Measurements from ENCODE around the gene RAB11FIP4.
"Not testable (repeated sequence)": the region's sequence is repeated elsewhere in the genome, so short reads cannot be mapped to it uniquely, and the experiment has no call there.

The RAB11FIP4 gene

DNA sequence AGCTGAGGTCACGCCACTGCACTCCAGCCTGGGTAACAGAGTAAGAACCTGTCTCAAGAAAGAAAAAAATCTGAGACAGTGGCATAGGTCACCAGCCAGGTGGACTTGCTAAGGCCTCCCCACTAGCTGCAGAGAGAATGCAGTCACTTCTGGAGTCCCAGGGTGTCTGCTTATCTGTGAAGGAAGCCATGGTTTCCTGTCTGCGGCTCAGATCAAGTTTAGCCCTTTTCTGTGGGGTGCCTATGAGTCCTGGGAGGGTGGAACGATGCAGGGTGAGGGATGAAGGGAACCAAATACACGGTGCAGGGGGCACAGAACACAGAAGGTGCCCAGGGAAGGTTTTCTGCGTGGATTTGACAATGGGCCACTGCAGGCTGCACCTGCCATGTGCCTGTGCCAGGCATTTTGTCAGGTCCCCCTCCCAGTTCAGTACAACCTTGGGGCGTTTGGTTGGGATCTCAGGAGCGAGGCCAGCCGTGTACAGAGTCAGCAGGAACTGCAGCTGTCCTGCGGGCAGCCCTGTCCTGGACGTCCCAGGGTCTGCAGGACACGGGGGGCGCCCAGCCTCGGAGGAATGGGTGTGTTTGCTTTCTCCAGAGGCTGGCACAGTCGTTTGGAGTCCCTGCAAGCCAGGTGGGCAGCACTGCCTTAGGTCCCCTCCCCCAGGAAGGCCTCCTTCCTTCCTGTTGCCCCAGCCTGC, 41.8 kb downstream of the RAB11FIP4 start:
- peak in 1 of 2 donors; percentile 9 for DNase-seq (ENCODE audit: low read depth in 2 of 2)

GRCh38 chr17:31433811-31434726, 42.6 kb downstream of the RAB11FIP4 start:
- no peak for DNase-seq (ENCODE audit: low read depth in 2 of 2)

GRCh38 chr17:31434727-31435050, 43.2 kb downstream of the RAB11FIP4 start:
- no peak for DNase-seq (ENCODE audit: low read depth in 2 of 2)

GRCh38 chr17:31435581-31435980, 44.1 kb downstream of the RAB11FIP4 start:
- DNase-seq (ENCODE audit: low read depth in 2 of 2), result no peak

GRCh38 chr17:31437720-31438400, 46.4 kb downstream of the RAB11FIP4 start:
- no peak for DNase-seq (ENCODE audit: low read depth in 2 of 2)

GRCh38 chr17:31439716-31440115, 48.2 kb downstream of the RAB11FIP4 start:
- DNase-seq (ENCODE audit: low read depth in 2 of 2), result no peak

GRCh38 chr17:31442276-31442675, 50.8 kb downstream of the RAB11FIP4 start:
- no peak for DNase-seq (ENCODE audit: low read depth in 2 of 2)

DNA sequence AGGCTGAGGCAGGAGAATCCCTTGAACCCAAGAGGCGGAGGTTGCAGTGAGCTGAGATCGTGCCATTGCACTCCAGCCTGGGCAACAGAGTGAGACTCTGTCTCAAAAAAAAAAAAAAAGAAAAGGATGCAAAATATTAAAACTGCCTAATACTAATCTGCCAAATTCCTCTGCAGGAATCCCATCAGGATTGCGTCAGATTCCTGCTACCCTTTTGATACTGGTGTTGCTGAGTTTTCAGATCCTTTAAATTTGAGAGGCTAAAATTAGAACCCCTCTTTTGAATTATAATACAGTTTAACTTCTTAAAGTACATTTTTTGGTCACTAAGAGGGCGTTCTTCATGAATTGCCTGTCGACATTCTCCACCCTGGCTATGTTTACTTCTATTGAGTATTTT, 51.4 kb downstream of the RAB11FIP4 start:
- not testable (repeated sequence) for DNase-seq (ENCODE audit: low read depth in 2 of 2)

GRCh38 chr17:31443386-31443785, 51.9 kb downstream of the RAB11FIP4 start:
- DNase-seq (ENCODE audit: low read depth in 2 of 2), result no peak

DNA sequence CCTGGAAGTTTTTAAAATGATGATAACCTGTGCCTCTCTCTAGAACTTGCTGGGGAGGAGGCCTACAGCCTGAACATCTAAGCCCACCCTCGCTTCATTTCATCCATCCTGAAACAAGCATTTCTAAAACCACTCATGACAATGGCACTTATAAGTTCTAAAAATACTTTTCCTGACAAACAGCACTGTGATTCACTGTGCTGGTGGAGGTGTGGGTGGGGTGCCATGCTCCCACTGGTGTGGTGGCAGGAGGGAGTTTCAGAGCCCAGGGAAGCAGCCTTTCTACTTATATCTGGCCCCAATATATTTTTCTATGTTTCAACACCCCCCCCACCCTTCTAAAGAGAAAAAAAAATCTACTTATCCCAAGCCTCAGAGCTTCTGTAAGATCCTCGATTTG, 52.6 kb downstream of the RAB11FIP4 start:
- no peak for DNase-seq (ENCODE audit: low read depth in 2 of 2)

DNA sequence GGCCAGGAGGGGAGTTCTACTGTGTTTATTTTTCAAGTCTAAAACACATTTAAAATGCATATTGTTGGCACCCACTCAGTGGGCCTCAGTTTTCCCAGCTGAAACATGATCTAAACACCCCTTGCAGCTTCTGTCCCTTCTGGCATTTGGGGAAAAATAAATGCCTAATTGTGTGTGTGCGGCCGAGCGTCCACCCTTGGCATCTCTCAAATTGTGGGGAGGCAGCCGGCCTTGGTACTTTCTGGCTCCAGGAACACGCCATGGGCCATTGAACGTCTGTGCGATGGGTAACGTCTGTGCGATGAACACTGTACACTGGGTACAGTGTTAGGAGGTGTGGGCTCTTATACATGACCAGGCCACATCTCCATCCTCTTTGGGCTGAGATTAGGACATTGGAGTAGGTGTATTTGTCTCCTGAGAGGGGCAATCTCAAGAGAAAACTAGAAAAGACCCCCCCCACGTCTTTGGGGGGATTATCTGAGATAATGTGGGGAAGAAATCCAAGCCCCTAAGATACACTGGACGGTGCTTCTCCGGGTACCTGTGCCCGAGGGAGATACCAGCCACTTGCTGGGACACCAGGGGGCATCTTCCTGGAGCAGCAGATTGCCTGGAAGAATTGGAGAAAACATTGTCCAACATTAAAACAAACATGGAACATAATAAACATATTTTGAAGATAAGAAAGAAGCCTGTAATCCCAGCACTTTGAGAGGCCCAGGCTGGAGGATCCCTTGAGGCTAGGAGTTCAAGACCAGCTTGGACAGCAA, 54.9 kb downstream of the RAB11FIP4 start:
- no peak for DNase-seq (ENCODE audit: low read depth in 2 of 2)

GRCh38 chr17:31448467-31449077, 57.1 kb downstream of the RAB11FIP4 start:
- no peak for DNase-seq (ENCODE audit: low read depth in 2 of 2)

- DNase-seq (ENCODE audit: low read depth in 2 of 2), result no peak
Measured at GRCh38 chr17:31449111-31449510, 57.6 kb downstream of the RAB11FIP4 start.

- DNase-seq (ENCODE audit: low read depth in 2 of 2), result no peak
Measured at GRCh38 chr17:31449746-31450145, 58.3 kb downstream of the RAB11FIP4 start.

- DNase-seq (ENCODE audit: low read depth in 2 of 2), result no peak
Measured at GRCh38 chr17:31452101-31452500, 60.6 kb downstream of the RAB11FIP4 start.

- no peak for DNase-seq (ENCODE audit: low read depth in 2 of 2)
Measured at GRCh38 chr17:31452561-31453110, 61.2 kb downstream of the RAB11FIP4 start.

- no peak for DNase-seq (ENCODE audit: low read depth in 2 of 2)
Measured at GRCh38 chr17:31453896-31454295, 62.4 kb downstream of the RAB11FIP4 start.

DNA sequence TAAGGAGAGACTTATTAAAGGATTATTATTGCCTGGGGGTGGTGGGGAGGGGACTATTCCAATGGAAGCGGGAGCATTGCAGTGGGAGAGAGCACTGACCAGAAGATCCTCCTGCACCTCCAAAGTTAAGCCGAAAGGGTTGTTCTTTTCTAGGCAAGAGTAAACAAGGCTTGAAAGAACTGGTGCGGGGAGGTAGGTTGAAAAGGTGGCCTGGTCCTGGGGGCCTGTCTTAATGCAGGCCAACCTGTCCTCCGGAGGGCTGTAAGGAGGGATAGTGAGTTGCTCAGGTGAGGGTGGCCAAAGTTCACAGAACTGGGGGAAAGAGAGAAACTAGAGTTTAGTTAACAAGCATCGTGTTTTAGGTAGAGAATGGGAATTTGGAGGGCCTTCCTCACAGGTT, 65.3 kb downstream of the RAB11FIP4 start:
- no peak for DNase-seq (ENCODE audit: low read depth in 2 of 2)

- DNase-seq (ENCODE audit: low read depth in 2 of 2), result no peak
Measured at GRCh38 chr17:31457391-31458234, 66.1 kb downstream of the RAB11FIP4 start.

GRCh38 chr17:31458829-31459228, 67.4 kb downstream of the RAB11FIP4 start:
- DNase-seq (ENCODE audit: low read depth in 2 of 2), result no peak

All from stimulated activated CD8-positive, alpha-beta memory T cell treated with anti-CD3 and anti-CD28 coated beads, Interleukin-15, amount 100 ng/mL, for 4 hours (primary cell).